Endothelial cell of umbilical vein (primary cell): ENCODE results near the gene ACER2. TPM values are rescaled to one million over a fixed set of nuclear protein-coding genes. Genes with fewer than 3 reads are reported as not detected.
"Not testable (repeated sequence)": the region's sequence is repeated elsewhere in the genome, so short reads cannot be mapped to it uniquely, and the experiment has no call there.

Experiments used
- BruUV-seq: library from RNA; stranded (reverse); fragments of 400-500 nt; replicated peaks from 2 replicates; lab custom pipeline; 2021; lab: Mats Ljungman, UMichigan
- CTCF ChIA-PET: fragments of 300-600, 350-600 bp; sonication (Branson Sonifier 250); formaldehyde crosslinking; loops from one replicate; lab custom pipeline; 2021; ENCODE audit warnings: antibody characterized with exemption, inconsistent platforms; lab: Charles Lee
- POLR2A ChIA-PET: fragments of 300-600, 350-600 bp; sonication (Branson Sonifier 250); formaldehyde crosslinking; loops from one replicate; lab custom pipeline; 2021; ENCODE audit warnings: antibody characterized with exemption, inconsistent platforms; lab: Charles Lee
- DNase-seq: peaks from one replicate; pipeline ENCODE4 v3.0.0-alpha.2; 2011; ENCODE audit warnings: low read depth, low spot score
- FAIRE-seq: peaks from 2 replicates; lab custom pipeline; 2011; peaks lifted over from hg19 to GRCh38; lab: Jason Lieb, UNC
- H2AFZ ChIP-seq: 2 replicates; pipeline ENCODE4 v1.6.0; 2012; ENCODE audit warnings: low read depth, low read length, control low read depth, inconsistent platforms
- H3K27ac ChIP-seq: 2 replicates; pipeline ENCODE4 v1.5.1; 2011; ENCODE audit warnings: low read depth, mild to moderate bottlenecking, control low read depth, low read length, moderate library complexity; ENCODE audit not compliant: insufficient read depth
- H3K27me3 ChIP-seq, 2 experiments: 2 replicates each; pipeline versions ENCODE4 v1.6.0 to v1.6.1; 2011; ENCODE audit warnings: low read length in 2 of 2, mixed read lengths in 1 of 2; ENCODE audit not compliant: control insufficient read depth in 2 of 2, insufficient read depth in 2 of 2
- H3K36me3 ChIP-seq, 2 experiments: 2 replicates in 1 of 2; 3 replicates in 1 of 2; pipeline ENCODE4 v1.5.1; 2011; ENCODE audit warnings: low read length in 2 of 2, mild to moderate bottlenecking in 1 of 2, moderate library complexity in 1 of 2; ENCODE audit not compliant: control insufficient read depth in 2 of 2, insufficient read depth in 2 of 2; ENCODE audit errors: extremely low read depth in 1 of 2
- H3K4me1 ChIP-seq: 3 replicates; pipeline ENCODE4 v1.5.1; 2011; ENCODE audit warnings: mild to moderate bottlenecking, low read length; ENCODE audit not compliant: control insufficient read depth, insufficient read depth; ENCODE audit errors: extremely low read depth
- H3K4me2 ChIP-seq: 2 replicates; pipeline ENCODE4 v1.6.1; 2011; ENCODE audit warnings: low read length, control low read depth, mixed read lengths; ENCODE audit not compliant: insufficient read depth
- H3K4me3 ChIP-seq, 3 experiments: fragments of 200-600 bp in 1 of 3; sonication (generic), shearing (Covaris generic) in 1 of 3; replicated peaks in 1 of 3; 2 replicates each; pipeline ENCODE4 v1.5.1; 2011 to 2016; ENCODE audit warnings: control low read depth in 3 of 3, low read length in 3 of 3, mild to moderate bottlenecking in 2 of 3, inconsistent platforms in 1 of 3, low read depth in 1 of 3, moderate library complexity in 1 of 3; ENCODE audit not compliant: insufficient read depth in 1 of 3
- H3K79me2 ChIP-seq: 2 replicates; pipeline ENCODE4 v1.6.0; 2012; ENCODE audit warnings: low read length, inconsistent platforms; ENCODE audit not compliant: control insufficient read depth, insufficient read depth
- H3K9ac ChIP-seq: replicated peaks from 2 replicates; pipeline ENCODE3; 2011; ENCODE audit warnings: low read length, control low read depth; ENCODE audit not compliant: insufficient read depth; ENCODE audit errors: extremely low read depth
- H3K9me1 ChIP-seq: replicated peaks from 3 replicates; pipeline ENCODE4 v1.6.0; 2011; ENCODE audit warnings: mild to moderate bottlenecking, low read length; ENCODE audit not compliant: control insufficient read depth, insufficient read depth; ENCODE audit errors: extremely low read depth
- H3K9me3 ChIP-seq: replicated peaks from 2 replicates; pipeline ENCODE4 v1.5.1; 2012; ENCODE audit warnings: low read length, inconsistent platforms; ENCODE audit not compliant: control insufficient read depth, insufficient read depth
- H4K20me1 ChIP-seq: replicated peaks from 2 replicates; pipeline ENCODE3; 2011; ENCODE audit warnings: mild to moderate bottlenecking, low read length; ENCODE audit not compliant: control insufficient read depth, insufficient read depth; ENCODE audit errors: extremely low read depth
- CTCF ChIP-seq, 2 donors: IDR thresholded peaks; 1 replicate in 1 of 2; 2 replicates in 1 of 2; pipeline ENCODE4 v1.5.1; 2011; ENCODE audit warnings: low read length in 2 of 2, mild to moderate bottlenecking in 2 of 2, moderate library complexity in 2 of 2, control low read depth in 1 of 2, inconsistent platforms in 1 of 2, low read depth in 1 of 2; ENCODE audit not compliant: insufficient read depth in 1 of 2; ENCODE audit errors: extremely low read depth in 1 of 2
- JUN ChIP-seq: IDR thresholded peaks from 2 replicates; pipeline ENCODE4 v1.6.1; 2011; ENCODE audit warnings: borderline replicate concordance, low read depth; ENCODE audit not compliant: insufficient read length, insufficient read depth
- MYC ChIP-seq: IDR thresholded peaks from one replicate; pipeline ENCODE4 v1.6.1; 2011; ENCODE audit warnings: mild to moderate bottlenecking, low read depth, low read length
- dilution Hi-C: fragments of 300-500 bp; cut with MboI; formaldehyde crosslinking; loops from one replicate; pipeline ENCODE4 v1.15.0; 2019; ENCODE audit warnings: low sequenced_read_pairs; ENCODE audit not compliant: extremely low pct_ligation_motif_present
- intact Hi-C: fragments of 100-400 bp; cut with micrococcal nuclease; formaldehyde crosslinking; loops from one replicate; pipeline ENCODE4 v1.10.0; 2022
- polyA plus RNA-seq, 4 experiments: library from polyadenylated mRNA; depleted of rRNA in 3 of 4; stranded (reverse) in 3 of 4; unstranded in 1 of 4; fragments of >200 nt; gene quantifications; 2 replicates each; pipeline versions ENCODE4 v1.2.1 to v1.2.3, GENCODE V29; 2011 to 2012; ENCODE audit warnings: missing spikeins in 1 of 4
- total RNA-seq: library from RNA; stranded (reverse); gene quantifications from 2 replicates; pipeline ENCODE4 v1.2.3, GENCODE V29; 2021

The ACER2 gene
- total and polyA plus RNA-seq, 2 donors (not counting 3 experiments of a cell fraction or from before 2014, with no cell fraction given) = 5.2 to 7.3 TPM

- Histone ChIP-seq H3K4me1 (peaks cover 14% of the 10 kb centered on the region), H3K9ac (no peak overlapping the region), H3K4me3 (no peak overlapping the region), H3K9me3 (no peaks in the 10 kb centered on the region), H2AFZ (no peak overlapping the region), H3K4me2 (no peak overlapping the region), H3K9me1 (no peaks in the 10 kb centered on the region), H3K79me2 (no peaks in the 10 kb centered on the region), H3K36me3 (peaks cover 3% of the 10 kb centered on the region in 2 experiments), H3K27ac (peak overlapping the region; percentile 45), H4K20me1 (no peaks in the 10 kb centered on the region), H3K27me3 (no peaks in the 10 kb centered on the region)
- CTCF ChIA-PET = no interaction called here
- intact Hi-C loops (no loop called here), dilution Hi-C loops (no loop called here)
- no peak for DNase-seq
- POLR2A ChIA-PET = no interaction called here
- FAIRE-seq = no peak
- BruUV-seq = no TSS peak
- TF ChIP-seq JUN = no peak
- no peak for TF ChIP-seq MYC
- TF ChIP-seq CTCF (IDR thresholded peaks at IDR 0.05; ENCODE audit: extremely low read depth in 1 of 2, insufficient read depth in 1 of 2, low read depth in 1 of 2, low read length in 2 of 2) = no peak
Observed at GRCh38 chr9:19432473-19432872, 23.7 kb downstream of the ACER2 start.

- POLR2A ChIA-PET, CTCF ChIA-PET, H3K4me3 ChIP-seq, H2AFZ ChIP-seq, DNase-seq, H3K79me2 ChIP-seq, dilution Hi-C loops, H3K27me3 ChIP-seq, H3K9ac ChIP-seq, H3K27ac ChIP-seq, intact Hi-C loops, H3K4me2 ChIP-seq, H3K9me1 ChIP-seq, H3K9me3 ChIP-seq, FAIRE-seq, H4K20me1 ChIP-seq, BruUV-seq, H3K36me3 ChIP-seq: not testable (repeated sequence)
- H3K4me1 ChIP-seq = peaks cover 14% of the 10 kb centered on the region
Observed at GRCh38 chr9:19433729-19434128, 24.9 kb downstream of the ACER2 start.
